Measurements from ENCODE around the gene PRM1. TPM values are rescaled to one million over a fixed set of nuclear protein-coding genes. Genes with fewer than 3 reads are reported as not detected.

PRM1 gene
- total RNA-seq, 1 experiment from 2014 or later, result not detected

DNA sequence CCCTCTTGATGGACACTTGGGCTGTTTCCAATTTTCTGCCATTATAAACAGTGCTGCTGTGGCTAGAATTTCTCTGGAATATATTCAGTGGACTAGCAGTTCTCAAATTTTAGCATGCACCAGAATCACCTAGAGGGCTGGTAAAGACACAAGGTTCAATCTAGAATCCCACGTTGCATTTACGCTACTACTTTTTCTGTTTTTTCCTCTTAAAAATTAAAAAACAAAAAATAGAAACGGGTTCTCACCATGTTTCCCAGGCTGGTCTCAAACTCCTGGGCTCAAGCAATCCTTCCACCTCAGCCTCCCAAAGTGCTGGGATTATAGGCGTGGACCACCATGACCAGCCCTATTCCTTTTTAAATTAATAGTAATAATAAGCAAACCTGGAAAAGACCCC, 14.5 kb upstream of the PRM1 start:
- no peak for TF ChIP-seq CTCF (conservative IDR thresholded peaks at IDR 0.05)
- Histone ChIP-seq H4K8ac (replicated peaks; ENCODE audit: insufficient read length, low read depth, low read length) (no peak overlapping the region), H3K79me1 (ENCODE audit: insufficient read depth, low read depth, low read length, poor library complexity, severe bottlenecking) (no peaks in the 10 kb centered on the region), H3T11ph (ENCODE audit: low read length) (no peak overlapping the region), H3K27me3 (ENCODE audit: insufficient read depth, low read length) (no peaks in the 10 kb centered on the region), H2BK12ac (ENCODE audit: insufficient read length, low read depth, low read length) (no peak overlapping the region), H4K5ac (ENCODE audit: insufficient read length, low read depth, low read length) (no peak overlapping the region), H4K20me1 (ENCODE audit: control insufficient read depth, insufficient read depth, insufficient read length) (no peaks in the 10 kb centered on the region), H2AK5ac (ENCODE audit: insufficient read length, low read length) (no peak overlapping the region), H3K4ac (ENCODE audit: low read depth, low read length) (no peak overlapping the region), H2AFZ (ENCODE audit: low read length) (no peak overlapping the region), H3K23ac (ENCODE audit: insufficient read length, low read depth, low read length) (no peak overlapping the region), H3K4me2 (ENCODE audit: insufficient read depth, insufficient read length, low read length) (no peak overlapping the region), H3K9ac (ENCODE audit: extremely low read depth, insufficient read length, low read length) (no peak overlapping the region), H2BK120ac (ENCODE audit: low read depth, low read length, poor library complexity, severe bottlenecking) (no peak overlapping the region), H2BK5ac (ENCODE audit: insufficient read length, low read length) (no peak overlapping the region), H3K14ac (ENCODE audit: insufficient read depth, low read length) (no peak overlapping the region), H3K23me2 (ENCODE audit: insufficient read length, low read depth, low read length, poor library complexity, severe bottlenecking) (no peaks in the 10 kb centered on the region), H3K18ac (ENCODE audit: insufficient read length, low read depth, low read length) (no peak overlapping the region), H4K91ac (ENCODE audit: insufficient read length, low read depth, low read length) (no peak overlapping the region), H2BK15ac (ENCODE audit: low read depth, low read length) (no peak overlapping the region), H3K9me3 (ENCODE audit: control insufficient read depth, low read depth, low read length) (no peaks in the 10 kb centered on the region), H3K27ac (ENCODE audit: insufficient read length, low read depth, low read length) (no peak overlapping the region), H3K4me1 (ENCODE audit: insufficient read depth, low read length) (peaks cover 5% of the 10 kb centered on the region; the same call in 1 of the 2 replicates), H3K79me2 (ENCODE audit: insufficient read depth, low read length) (no peaks in the 10 kb centered on the region), H2BK20ac (ENCODE audit: low read depth, low read length, poor library complexity, severe bottlenecking) (no peak overlapping the region), H3K56ac (ENCODE audit: insufficient read length, low read depth, low read length) (no peak overlapping the region)
- Mint-ChIP-seq H3K9me3 (no peaks in the 10 kb centered on the region), H3K4me1 (peaks cover 30 to 35% of the 10 kb centered on the region in 2 experiments), H3K27ac (no peak overlapping the region), H3K4me3 (no peak overlapping the region), H3K36me3 (ENCODE audit: insufficient read depth in 1 of 3, low read depth in 3 of 3) (no peaks in the 10 kb centered on the region), H3K27me3 (ENCODE audit: low read depth) (no peaks in the 10 kb centered on the region; the same call in 1 of the 2 replicates)
- WGBS (ENCODE audit: extremely low coverage, insufficient read length, low lambda C conversion rate), result no CpG with 5 or more reads among the region's 4 CpGs
- DNase-seq, result no peak

All from H9 (cell line).